GM10248 (cell line): ENCODE data around the gene QSOX1.

ENCODE experiments used
- CTCF ChIA-PET: fragments of 300-600 bp; sonication (Branson Sonifier 250); formaldehyde crosslinking; extraction: SDS; loops from one replicate; lab custom pipeline; 2021; ENCODE audit warnings: antibody characterized with exemption; lab: Yijun Ruan, JAX
- POLR2A ChIA-PET: fragments of 350-650 bp; sonication (Branson Sonifier 250); formaldehyde crosslinking; extraction: SDS; loops from one replicate; lab custom pipeline; 2020; ENCODE audit warnings: antibody characterized with exemption; lab: Yijun Ruan, JAX
- DNase-seq: peaks from one replicate; pipeline ENCODE4 v3.0.0; 2012; ENCODE audit errors: extremely low spot score
- TF ChIP-seq, protein P1 (sequence below): IDR thresholded peaks from 2 replicates; pipeline ENCODE4 v1.5.1; 2012; ENCODE audit warnings: mild to moderate bottlenecking, low read depth; ENCODE audit errors: extremely low read depth, missing control alignments, control extremely low read depth

QSOX1 gene

DNA sequence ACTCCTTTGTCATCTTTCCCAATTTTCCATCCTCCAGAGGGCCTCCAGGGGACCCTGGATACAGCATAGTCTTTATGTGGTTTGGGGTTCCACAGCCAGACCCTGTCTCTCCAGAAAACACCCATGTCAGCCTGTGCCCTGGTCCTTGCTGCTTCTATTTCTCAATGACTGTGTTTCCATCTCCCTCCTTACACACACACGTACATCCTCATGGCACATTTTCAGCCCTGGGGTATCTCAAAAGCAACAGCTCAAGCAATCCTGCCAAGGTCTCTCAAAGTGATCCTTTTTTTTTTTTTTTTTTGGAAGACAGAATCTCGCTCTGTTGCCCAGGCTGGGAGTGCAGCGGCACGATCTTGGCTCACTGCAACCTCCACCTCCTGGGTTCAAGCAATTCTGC, 22.3 kb downstream of the QSOX1 start:
- CTCF ChIA-PET: interaction anchor here (2.0 to 8.9 kb wide), 7 partner anchors 9 to 471 kb away, joined by 8 to 163 read pairs (median 40); no protein-coding TSS in a partner anchor
- POLR2A ChIA-PET: interaction anchor here (0.6 kb wide), 1 partner anchor 16 kb away, joined by 3 read pairs; no protein-coding TSS in a partner anchor
- TF ChIP-seq, protein P1, sequence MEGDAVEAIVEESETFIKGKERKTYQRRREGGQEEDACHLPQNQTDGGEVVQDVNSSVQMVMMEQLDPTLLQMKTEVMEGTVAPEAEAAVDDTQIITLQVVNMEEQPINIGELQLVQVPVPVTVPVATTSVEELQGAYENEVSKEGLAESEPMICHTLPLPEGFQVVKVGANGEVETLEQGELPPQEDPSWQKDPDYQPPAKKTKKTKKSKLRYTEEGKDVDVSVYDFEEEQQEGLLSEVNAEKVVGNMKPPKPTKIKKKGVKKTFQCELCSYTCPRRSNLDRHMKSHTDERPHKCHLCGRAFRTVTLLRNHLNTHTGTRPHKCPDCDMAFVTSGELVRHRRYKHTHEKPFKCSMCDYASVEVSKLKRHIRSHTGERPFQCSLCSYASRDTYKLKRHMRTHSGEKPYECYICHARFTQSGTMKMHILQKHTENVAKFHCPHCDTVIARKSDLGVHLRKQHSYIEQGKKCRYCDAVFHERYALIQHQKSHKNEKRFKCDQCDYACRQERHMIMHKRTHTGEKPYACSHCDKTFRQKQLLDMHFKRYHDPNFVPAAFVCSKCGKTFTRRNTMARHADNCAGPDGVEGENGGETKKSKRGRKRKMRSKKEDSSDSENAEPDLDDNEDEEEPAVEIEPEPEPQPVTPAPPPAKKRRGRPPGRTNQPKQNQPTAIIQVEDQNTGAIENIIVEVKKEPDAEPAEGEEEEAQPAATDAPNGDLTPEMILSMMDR: no peak
- DNase-seq: no peak

DNA sequence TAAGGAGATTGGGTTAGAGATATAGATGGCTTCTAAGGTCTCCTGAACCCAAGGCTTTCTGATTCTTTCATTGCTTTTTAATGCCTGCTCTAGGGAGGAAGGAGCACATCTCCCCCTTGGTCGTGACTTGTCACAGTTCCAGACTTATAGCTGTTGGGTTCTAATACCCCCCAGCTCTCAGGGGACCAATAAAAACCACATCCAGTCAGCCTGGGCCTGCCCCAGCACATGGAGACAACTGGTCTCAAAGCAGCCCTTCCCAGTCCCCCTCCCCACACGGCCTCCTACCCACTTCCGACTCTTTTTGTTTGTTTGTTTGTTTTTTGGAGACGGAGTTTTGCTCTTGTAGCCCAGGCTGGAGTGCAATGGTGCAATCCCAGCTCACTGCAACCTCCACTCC, 23.3 kb downstream of the QSOX1 start:
- TF ChIP-seq, protein P1: no peak
- no peak for DNase-seq
- CTCF ChIA-PET: interaction anchor here (0.7 to 8.9 kb wide), 13 partner anchors 10 to 480 kb away, joined by 3 to 163 read pairs (median 18); no protein-coding TSS in a partner anchor
- POLR2A ChIA-PET: no interaction called here

DNA sequence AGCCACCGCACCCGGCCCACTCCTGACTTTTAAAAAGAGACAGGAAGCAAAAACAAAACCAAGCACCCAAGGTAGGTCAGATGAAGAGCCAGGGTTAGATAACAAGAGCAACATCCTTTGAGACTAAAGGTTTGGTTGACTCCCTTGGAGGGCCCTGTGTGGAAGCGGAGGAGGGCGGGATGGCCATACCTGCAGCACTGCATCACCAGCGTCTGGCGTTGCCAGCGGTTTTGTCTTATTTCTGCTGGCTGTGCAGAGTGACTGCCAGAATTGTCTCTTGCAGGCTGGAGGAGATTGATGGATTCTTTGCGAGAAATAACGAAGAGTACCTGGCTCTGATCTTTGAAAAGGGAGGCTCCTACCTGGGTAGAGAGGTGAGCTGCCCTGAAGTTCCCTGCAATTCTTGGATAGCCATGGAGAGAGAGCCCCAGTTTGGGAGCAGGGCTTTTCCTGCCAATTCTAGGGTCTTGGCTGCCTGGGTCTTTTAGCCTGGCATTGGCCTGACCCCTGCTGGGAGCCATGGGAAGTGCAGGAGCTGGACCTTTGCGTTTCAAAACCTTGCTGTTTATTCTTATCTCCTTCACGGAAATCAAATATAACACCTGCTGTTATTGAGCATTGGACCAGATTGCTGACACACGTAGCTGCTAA, 24.0 kb downstream of the QSOX1 start:
- CTCF ChIA-PET: interaction anchor here (0.6 to 8.9 kb wide), 51 partner anchors 10 to 1150 kb away, joined by 3 to 163 read pairs (median 5); partner anchors contain the start of gene QSOX1
- DNase-seq: peak; percentile 83
- TF ChIP-seq, protein P1: peak; percentile 82
- POLR2A ChIA-PET: interaction anchor here (0.5 to 0.6 kb wide), 2 partner anchors 249 to 296 kb away, joined by 3 to 5 read pairs; partner anchors contain the start of gene TOR1AIP1

DNA sequence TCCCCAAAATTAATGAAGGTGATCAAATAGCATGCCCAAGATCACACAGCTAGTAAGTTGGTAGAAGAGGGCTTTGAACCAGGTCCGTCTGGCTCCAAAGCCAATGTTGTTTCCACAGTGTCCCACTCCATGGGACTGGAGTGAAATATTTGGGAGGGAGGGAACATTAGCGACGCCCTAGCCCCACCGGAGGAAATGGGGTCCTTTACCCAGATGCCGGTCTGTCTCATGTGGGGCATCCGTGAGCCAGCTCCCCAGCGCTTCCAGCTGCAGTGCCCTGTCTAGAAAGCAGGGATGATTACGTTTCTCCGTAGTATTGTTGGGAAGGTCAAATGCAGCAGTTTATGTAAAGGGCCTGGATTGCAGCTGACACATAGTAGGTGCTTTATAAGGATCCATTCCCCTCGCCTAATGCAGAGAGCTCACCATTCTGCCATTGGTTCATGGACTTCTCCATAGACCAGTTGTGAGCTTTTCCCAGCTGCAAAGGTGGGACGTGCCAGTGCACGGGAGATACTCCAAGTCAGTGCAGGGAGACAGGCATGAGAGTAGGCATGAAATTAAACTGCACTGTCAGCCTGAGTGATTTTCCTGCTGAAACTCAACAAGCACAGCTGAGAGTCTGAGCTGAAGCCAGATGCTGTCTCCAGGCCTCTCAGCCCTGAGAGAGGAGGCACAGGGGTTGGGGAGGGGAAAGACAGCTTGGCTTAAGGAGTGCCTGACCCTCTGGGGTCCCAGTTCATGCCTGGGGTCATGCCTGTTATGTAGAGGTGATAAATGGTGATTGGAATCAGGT, 24.7 kb downstream of the QSOX1 start:
- TF ChIP-seq, protein P1: no peak
- CTCF ChIA-PET: interaction anchor here (0.6 to 8.9 kb wide), 51 partner anchors 9 to 1150 kb away, joined by 3 to 163 read pairs (median 5); partner anchors contain the start of gene QSOX1
- POLR2A ChIA-PET: interaction anchor here (0.5 to 0.6 kb wide), 2 partner anchors 249 to 297 kb away, joined by 3 to 5 read pairs; partner anchors contain the start of gene TOR1AIP1
- DNase-seq: no peak

DNA sequence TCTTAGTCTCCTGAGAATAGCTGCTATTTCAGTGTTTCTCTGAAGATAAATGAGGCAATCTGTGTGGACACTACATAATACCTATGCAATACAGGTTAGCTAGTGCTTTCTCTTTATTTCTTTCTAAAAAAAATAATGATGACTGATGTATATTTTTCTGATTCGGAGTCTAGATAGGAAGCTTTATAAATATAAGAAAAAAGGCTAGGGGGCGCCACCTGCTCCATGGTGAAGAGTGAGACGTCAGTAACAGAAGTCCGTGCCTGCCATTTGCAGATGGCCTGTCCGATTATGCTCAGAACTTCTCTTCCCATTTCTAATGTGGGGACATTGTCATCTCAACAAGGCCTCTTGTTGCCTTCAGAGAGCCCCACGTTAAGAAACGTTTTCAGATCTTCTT, 26.4 kb downstream of the QSOX1 start:
- no peak for DNase-seq
- POLR2A ChIA-PET: no interaction called here
- CTCF ChIA-PET: interaction anchor here (0.9 to 8.9 kb wide), 11 partner anchors 12 to 475 kb away, joined by 3 to 163 read pairs (median 30); partner anchors contain the start of gene QSOX1
- TF ChIP-seq, protein P1: no peak
